ENCODE measurements around the gene OR5D16. TPM values are rescaled to one million over a fixed set of nuclear protein-coding genes. Genes with fewer than 3 reads are reported as not detected.
"Not testable (repeated sequence)": the region's sequence is repeated elsewhere in the genome, so short reads cannot be mapped to it uniquely, and the experiment has no call there.

OR5D16 gene
- not detected for total RNA-seq

- DNase-seq: no peak
These were observed at the start of gene OR5D16 for GRCh38 chr11:55838452-55838851. Gene OR5D16 (plus strand): TSS chr11:55838752. CDS start chr11:55838752, 0 bp downstream.

- no peak for DNase-seq
These were observed 46.9 kb upstream of the OR5D16 start for GRCh38 chr11:55791606-55792005.

GRCh38 chr11:55793321-55793720 is 45.2 kb upstream of the OR5D16 start:
- no peak for DNase-seq

GRCh38 chr11:55795256-55795655 is 43.3 kb upstream of the OR5D16 start, which contains the start of gene OR5D14:
Gene OR5D14 (plus strand): TSS chr11:55795556. CDS start chr11:55795556, 0 bp downstream.
- DNase-seq: no peak

- no peak for DNase-seq
These were observed 32.3 kb upstream of the OR5D16 start for GRCh38 chr11:55806248-55806647.

- DNase-seq: no peak
These were observed 27.5 kb upstream of the OR5D16 start, which contains the start of gene OR5L1 for GRCh38 chr11:55811067-55811466. Gene OR5L1 (plus strand): TSS chr11:55811367. CDS start chr11:55811467, 100 bp downstream.

- DNase-seq: no peak
These were observed 19.2 kb upstream of the OR5D16 start, which contains the start of gene OR5D18 for GRCh38 chr11:55819330-55819729. Gene OR5D18 (plus strand): TSS chr11:55819630. CDS start chr11:55819630, 0 bp downstream.

GRCh38 chr11:55826919-55827318 is 11.6 kb upstream of the OR5D16 start, which contains the start of gene OR5L2:
Gene OR5L2 (plus strand): TSS chr11:55827219. CDS start chr11:55827219, 0 bp downstream.
- no peak for DNase-seq

- no peak for DNase-seq
These were observed 8.9 kb downstream of the OR5D16 start for GRCh38 chr11:55847453-55847852.

GRCh38 chr11:55849037-55849436 is 10.5 kb downstream of the OR5D16 start:
- no peak for DNase-seq

- no peak for DNase-seq
These were observed 13.6 kb downstream of the OR5D16 start for GRCh38 chr11:55852141-55852540.

- DNase-seq: no peak
These were observed 16.2 kb downstream of the OR5D16 start for GRCh38 chr11:55854704-55855103.

- DNase-seq: not testable (repeated sequence)
These were observed 28.8 kb downstream of the OR5D16 start for GRCh38 chr11:55867354-55867753.

- not testable (repeated sequence) for DNase-seq
These were observed 34.2 kb downstream of the OR5D16 start for GRCh38 chr11:55872731-55873130.

GRCh38 chr11:55873146-55873545 is 34.6 kb downstream of the OR5D16 start:
- not testable (repeated sequence) for DNase-seq

- not testable (repeated sequence) for DNase-seq
These were observed 44.4 kb downstream of the OR5D16 start, which contains the start of gene TRIM51 for GRCh38 chr11:55882997-55883396. Gene TRIM51 (plus strand): TSS chr11:55883297. CDS start chr11:55885429, 2,132 bp downstream.

GRCh38 chr11:55884995-55885394 is 46.4 kb downstream of the OR5D16 start:
- not testable (repeated sequence) for DNase-seq

- DNase-seq: not testable (repeated sequence)
These were observed 46.9 kb downstream of the OR5D16 start for GRCh38 chr11:55885481-55885880.

Small RNA genes within 50 kb of the gene (small RNA-seq; reads per million reads assigned to genes)
- not detected for gene AC036111.3 (ENCODE audit: low replicate concordance)

Other genes starting within 250 kb of the OR5D16 start
- gene OR4C11, start 231.1 kb upstream of the OR5D16 start, total RNA-seq: not detected
- not detected for gene OR4P4, start 203.6 kb upstream of the OR5D16 start, total RNA-seq
- not detected for gene OR4S2, start 190.4 kb upstream of the OR5D16 start, total RNA-seq
- not detected for gene OR4C6, start 176.6 kb upstream of the OR5D16 start, total RNA-seq
- gene OR5D13, start 65.3 kb upstream of the OR5D16 start, total RNA-seq: not detected
- not detected for gene OR5D14, start 43.2 kb upstream of the OR5D16 start, total RNA-seq
- not detected for gene OR5L1, start 27.4 kb upstream of the OR5D16 start, total RNA-seq
- not detected for gene OR5D18, start 19.1 kb upstream of the OR5D16 start, total RNA-seq
- gene OR5L2, start 11.5 kb upstream of the OR5D16 start, total RNA-seq: not detected
- not detected for gene TRIM51, start 44.5 kb downstream of the OR5D16 start, total RNA-seq
- not detected for gene OR5W2, start 75.8 kb downstream of the OR5D16 start, total RNA-seq
- not detected for gene OR5I1, start 97.6 kb downstream of the OR5D16 start, total RNA-seq
- gene OR10AG1, start 131.2 kb downstream of the OR5D16 start, total RNA-seq: not detected
- gene OR5F1, start 155.9 kb downstream of the OR5D16 start, total RNA-seq: not detected
- not detected for gene OR5AS1, start 188.9 kb downstream of the OR5D16 start, total RNA-seq

Measured in tongue (tissue), 3 donors.